Neural cell (in vitro differentiated cells): Measurements from ENCODE around the gene CDCA5. TPM values are rescaled to one million over a fixed set of nuclear protein-coding genes. Genes with fewer than 3 reads are reported as not detected.

Experiments used
- H2AFZ ChIP-seq: fragments of 200-600, 300-800 bp; sonication (generic), shearing (Covaris generic); 2 replicates; pipeline ENCODE4 v1.6.0; 2014; ENCODE audit warnings: low read depth, mild to moderate bottlenecking, antibody characterized with exemption, low read length, moderate library complexity
- H3F3A ChIP-seq: fragments of 200-600 bp; shearing (Covaris generic); 2 replicates; pipeline ENCODE4 v1.6.1; 2016; ENCODE audit warnings: mild to moderate bottlenecking, moderate library complexity, mixed read lengths, antibody characterized with exemption, low read length; ENCODE audit not compliant: insufficient read depth, poor library complexity, severe bottlenecking
- H3K27ac ChIP-seq: fragments of 200-600, 300-800 bp; sonication (generic), shearing (Covaris generic); 2 replicates; pipeline ENCODE4 v1.5.1; 2014; ENCODE audit warnings: mild to moderate bottlenecking, low read length, moderate library complexity
- H3K27me3 ChIP-seq: fragments of 300-800, 200-600 bp; sonication (generic), shearing (Covaris generic); 2 replicates; pipeline ENCODE4 v1.6.0; 2014; ENCODE audit warnings: mild to moderate bottlenecking, low read depth, low read length, moderate library complexity; ENCODE audit not compliant: insufficient read depth
- H3K36me3 ChIP-seq: fragments of 300-800, 200-600 bp; sonication (generic), shearing (Covaris generic); 2 replicates; pipeline ENCODE4 v1.5.1; 2014; ENCODE audit warnings: mild to moderate bottlenecking, antibody characterized with exemption, low read length, moderate library complexity; ENCODE audit not compliant: insufficient read depth
- H3K4me2 ChIP-seq: fragments of 300-800, 200-600 bp; sonication (generic), shearing (Covaris generic); 2 replicates; pipeline ENCODE4 v1.6.0; 2014; ENCODE audit warnings: mild to moderate bottlenecking, low read length
- H3K4me3 ChIP-seq: fragments of 300-800, 200-600 bp; sonication (generic), shearing (Covaris generic); 2 replicates; pipeline ENCODE4 v1.5.1; 2014; ENCODE audit warnings: mild to moderate bottlenecking, low read length, moderate library complexity
- H3K79me2 ChIP-seq: fragments of 200-600 bp; shearing (Covaris generic); replicated peaks from 2 replicates; pipeline ENCODE4 v1.6.0; 2014; ENCODE audit warnings: mild to moderate bottlenecking, low read length, moderate library complexity; ENCODE audit not compliant: insufficient read depth
- H3K9ac ChIP-seq: fragments of 300-800, 200-600 bp; sonication (generic), shearing (Covaris generic); 2 replicates; pipeline ENCODE4 v1.6.1; 2016; ENCODE audit warnings: mild to moderate bottlenecking, low read length, mixed read lengths
- H3K9me2 ChIP-seq: fragments of 200-600 bp; shearing (Covaris generic); 2 replicates; pipeline ENCODE4 v1.6.1; 2016; ENCODE audit warnings: mild to moderate bottlenecking, low read length, mixed read lengths; ENCODE audit not compliant: insufficient read depth
- H3K9me3 ChIP-seq: fragments of 200-600, 300-800 bp; sonication (generic), shearing (Covaris generic); 2 replicates; pipeline ENCODE4 v1.6.1; 2016; ENCODE audit warnings: mild to moderate bottlenecking, mixed run types, low read length, moderate library complexity, mixed read lengths
- H4K20me1 ChIP-seq: fragments of 200-600 bp; shearing (Covaris generic); 2 replicates; pipeline ENCODE4 v1.6.1; 2016; ENCODE audit warnings: mild to moderate bottlenecking, mixed run types; ENCODE audit not compliant: insufficient read depth
- EP300 ChIP-seq: fragments of 450-650 bp; conservative IDR thresholded peaks from 2 replicates; pipeline ENCODE4 v1.6.1; 2014; ENCODE audit warnings: antibody characterized with exemption, mild to moderate bottlenecking, moderate library complexity; ENCODE audit not compliant: poor library complexity, severe bottlenecking
- EZH2 ChIP-seq: fragments of 200-600, 300-800 bp; shearing (Covaris generic), sonication (generic); IDR thresholded peaks from 2 replicates; pipeline ENCODE4 v1.6.1; 2014; ENCODE audit warnings: antibody characterized with exemption, low read length, borderline replicate concordance, mild to moderate bottlenecking; ENCODE audit not compliant: insufficient read depth, poor library complexity, severe bottlenecking
- MXI1 ChIP-seq: fragments of 450-650 bp; conservative IDR thresholded peaks from 2 replicates; pipeline ENCODE4 v1.6.1; 2014; ENCODE audit warnings: antibody characterized with exemption, mild to moderate bottlenecking; ENCODE audit not compliant: poor library complexity, severe bottlenecking
- POLR2AphosphoS5 ChIP-seq: IDR thresholded peaks from 2 replicates; pipeline ENCODE4 v1.6.1; 2012
- RAD21 ChIP-seq: fragments of 450-650 bp; conservative IDR thresholded peaks from 2 replicates; pipeline ENCODE4 v1.6.1; 2014; ENCODE audit warnings: antibody characterized with exemption, mild to moderate bottlenecking, moderate library complexity
- SMC3 ChIP-seq: fragments of 450-650 bp; conservative IDR thresholded peaks from 2 replicates; pipeline ENCODE4 v1.6.1; 2014; ENCODE audit warnings: antibody characterized with exemption, mild to moderate bottlenecking, moderate library complexity; ENCODE audit not compliant: poor library complexity
- TAF1 ChIP-seq: IDR thresholded peaks from 2 replicates; pipeline ENCODE4 v1.6.1; 2012; ENCODE audit warnings: low read depth
- polyA plus RNA-seq: library from polyadenylated mRNA; depleted of rRNA; stranded (reverse); fragments of >200 nt; gene quantifications from 2 replicates; pipeline ENCODE4 v1.2.3, GENCODE V29; 2014
- TF ChIP-seq, protein P1 (sequence below): IDR thresholded peaks from 2 replicates; pipeline ENCODE4 v1.6.1; 2012; ENCODE audit warnings: borderline replicate concordance
- TF ChIP-seq, protein P2 (sequence below): fragments of 450-650 bp; IDR thresholded peaks from 2 replicates; pipeline ENCODE4 v1.5.1; 2014; ENCODE audit warnings: antibody characterized with exemption, mild to moderate bottlenecking, moderate library complexity; ENCODE audit not compliant: poor library complexity, severe bottlenecking

The CDCA5 gene
- polyA plus RNA-seq, 1 donor from 2014 or later, result 2.3 TPM

DNA sequence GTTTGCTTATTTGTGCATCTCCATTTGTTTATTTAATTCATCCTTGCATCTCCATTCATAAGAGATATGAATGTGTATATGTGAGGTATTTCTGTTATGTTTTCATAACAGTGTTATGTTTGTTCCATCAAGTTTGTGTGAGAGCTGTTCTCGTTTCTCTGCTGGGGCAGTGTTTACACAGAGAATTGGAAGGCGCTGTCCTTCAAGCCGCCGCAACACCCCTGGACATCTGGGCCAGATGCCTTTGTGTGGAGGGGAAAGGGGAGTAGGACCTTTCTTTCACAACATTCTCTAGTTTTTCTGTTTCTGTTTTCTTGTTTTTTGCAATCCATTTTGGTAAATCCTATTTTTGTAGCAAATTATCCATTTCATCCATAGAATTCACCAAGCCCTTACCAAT is 20.8 kb upstream of the CDCA5 start:
- Histone ChIP-seq H3K9me2 (no peaks in the 10 kb centered on the region), H4K20me1 (no peaks in the 10 kb centered on the region), H3K4me2 (no peak overlapping the region), H3K79me2 (no peaks in the 10 kb centered on the region), H2AFZ (no peak overlapping the region), H3K9me3 (no peaks in the 10 kb centered on the region), H3F3A (no peaks in the 10 kb centered on the region), H3K4me3 (no peak overlapping the region), H3K9ac (no peak overlapping the region), H3K27ac (no peak overlapping the region), H3K36me3 (no peaks in the 10 kb centered on the region), H3K27me3 (no peaks in the 10 kb centered on the region)
- TF ChIP-seq TAF1 (no peak), RAD21 (no peak), POLR2AphosphoS5 (no peak), SMC3 (no peak), EP300 (no peak), MXI1 (no peak), EZH2 (no peak)
- TF ChIP-seq, protein P1, sequence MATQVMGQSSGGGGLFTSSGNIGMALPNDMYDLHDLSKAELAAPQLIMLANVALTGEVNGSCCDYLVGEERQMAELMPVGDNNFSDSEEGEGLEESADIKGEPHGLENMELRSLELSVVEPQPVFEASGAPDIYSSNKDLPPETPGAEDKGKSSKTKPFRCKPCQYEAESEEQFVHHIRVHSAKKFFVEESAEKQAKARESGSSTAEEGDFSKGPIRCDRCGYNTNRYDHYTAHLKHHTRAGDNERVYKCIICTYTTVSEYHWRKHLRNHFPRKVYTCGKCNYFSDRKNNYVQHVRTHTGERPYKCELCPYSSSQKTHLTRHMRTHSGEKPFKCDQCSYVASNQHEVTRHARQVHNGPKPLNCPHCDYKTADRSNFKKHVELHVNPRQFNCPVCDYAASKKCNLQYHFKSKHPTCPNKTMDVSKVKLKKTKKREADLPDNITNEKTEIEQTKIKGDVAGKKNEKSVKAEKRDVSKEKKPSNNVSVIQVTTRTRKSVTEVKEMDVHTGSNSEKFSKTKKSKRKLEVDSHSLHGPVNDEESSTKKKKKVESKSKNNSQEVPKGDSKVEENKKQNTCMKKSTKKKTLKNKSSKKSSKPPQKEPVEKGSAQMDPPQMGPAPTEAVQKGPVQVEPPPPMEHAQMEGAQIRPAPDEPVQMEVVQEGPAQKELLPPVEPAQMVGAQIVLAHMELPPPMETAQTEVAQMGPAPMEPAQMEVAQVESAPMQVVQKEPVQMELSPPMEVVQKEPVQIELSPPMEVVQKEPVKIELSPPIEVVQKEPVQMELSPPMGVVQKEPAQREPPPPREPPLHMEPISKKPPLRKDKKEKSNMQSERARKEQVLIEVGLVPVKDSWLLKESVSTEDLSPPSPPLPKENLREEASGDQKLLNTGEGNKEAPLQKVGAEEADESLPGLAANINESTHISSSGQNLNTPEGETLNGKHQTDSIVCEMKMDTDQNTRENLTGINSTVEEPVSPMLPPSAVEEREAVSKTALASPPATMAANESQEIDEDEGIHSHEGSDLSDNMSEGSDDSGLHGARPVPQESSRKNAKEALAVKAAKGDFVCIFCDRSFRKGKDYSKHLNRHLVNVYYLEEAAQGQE, result no peak

- Histone ChIP-seq H3K9me3 (no peaks in the 10 kb centered on the region), H4K20me1 (no peaks in the 10 kb centered on the region), H3K9me2 (no peaks in the 10 kb centered on the region), H3F3A (no peaks in the 10 kb centered on the region), H3K9ac (no peak overlapping the region), H2AFZ (no peak overlapping the region), H3K79me2 (no peaks in the 10 kb centered on the region), H3K27me3 (no peaks in the 10 kb centered on the region), H3K27ac (no peak overlapping the region), H3K36me3 (no peaks in the 10 kb centered on the region), H3K4me3 (no peak overlapping the region), H3K4me2 (no peak overlapping the region)
- TF ChIP-seq EP300, result no peak
- no peak for TF ChIP-seq MXI1
- TF ChIP-seq TAF1, result no peak
- TF ChIP-seq, protein P2, sequence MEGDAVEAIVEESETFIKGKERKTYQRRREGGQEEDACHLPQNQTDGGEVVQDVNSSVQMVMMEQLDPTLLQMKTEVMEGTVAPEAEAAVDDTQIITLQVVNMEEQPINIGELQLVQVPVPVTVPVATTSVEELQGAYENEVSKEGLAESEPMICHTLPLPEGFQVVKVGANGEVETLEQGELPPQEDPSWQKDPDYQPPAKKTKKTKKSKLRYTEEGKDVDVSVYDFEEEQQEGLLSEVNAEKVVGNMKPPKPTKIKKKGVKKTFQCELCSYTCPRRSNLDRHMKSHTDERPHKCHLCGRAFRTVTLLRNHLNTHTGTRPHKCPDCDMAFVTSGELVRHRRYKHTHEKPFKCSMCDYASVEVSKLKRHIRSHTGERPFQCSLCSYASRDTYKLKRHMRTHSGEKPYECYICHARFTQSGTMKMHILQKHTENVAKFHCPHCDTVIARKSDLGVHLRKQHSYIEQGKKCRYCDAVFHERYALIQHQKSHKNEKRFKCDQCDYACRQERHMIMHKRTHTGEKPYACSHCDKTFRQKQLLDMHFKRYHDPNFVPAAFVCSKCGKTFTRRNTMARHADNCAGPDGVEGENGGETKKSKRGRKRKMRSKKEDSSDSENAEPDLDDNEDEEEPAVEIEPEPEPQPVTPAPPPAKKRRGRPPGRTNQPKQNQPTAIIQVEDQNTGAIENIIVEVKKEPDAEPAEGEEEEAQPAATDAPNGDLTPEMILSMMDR, result no peak
- TF ChIP-seq SMC3, result no peak
- TF ChIP-seq, protein P1, result no peak
- no peak for TF ChIP-seq EZH2
- no peak for TF ChIP-seq POLR2AphosphoS5
- no peak for TF ChIP-seq RAD21
Measured at GRCh38 chr11:65103476-65103875, 19.6 kb upstream of the CDCA5 start.
